ENCODE measurements around the gene NHSL2.

The NHSL2 gene

DNA sequence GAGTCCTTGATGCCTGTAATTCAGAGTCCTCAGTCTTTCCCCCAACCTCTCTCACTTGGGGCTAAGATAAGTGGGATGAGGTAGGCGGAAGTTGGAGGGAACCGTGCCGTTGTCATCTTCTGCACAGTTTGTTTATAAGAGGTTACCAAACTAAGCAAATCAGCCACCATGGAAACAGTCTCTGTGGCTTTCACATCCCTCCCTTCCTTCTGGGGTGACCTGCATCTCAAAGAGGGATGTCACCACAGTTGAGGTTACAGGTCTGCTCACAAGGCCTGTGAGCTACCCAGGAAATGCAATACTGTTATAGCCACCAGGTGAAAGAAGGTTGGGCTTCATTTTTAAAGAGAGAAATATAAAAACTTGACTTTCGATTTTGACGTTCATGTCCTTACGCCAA lies 194.8 kb downstream of the NHSL2 start:
- Histone ChIP-seq H3K36me3 (ENCODE audit: control insufficient read depth, low read depth, low read length) (no peaks in the 10 kb centered on the region), H3K27me3 (ENCODE audit: control insufficient read depth, insufficient read depth, low read length) (no peaks in the 10 kb centered on the region), H3K9me3 (ENCODE audit: control insufficient read depth, low read depth, low read length) (peaks cover 5% of the 10 kb centered on the region), H3K9ac (ENCODE audit: low read length) (no peak overlapping the region), H3K4me3 (ENCODE audit: low read length) (no peak overlapping the region), H3K4me1 (ENCODE audit: control insufficient read depth, low read depth, low read length) (peaks cover 9% of the 10 kb centered on the region), H3K27ac (ENCODE audit: low read length) (no peak overlapping the region)

- H3K9ac ChIP-seq (ENCODE audit: low read length): no peak overlapping the region
- H3K27ac ChIP-seq (ENCODE audit: low read length): no peak overlapping the region
- H3K36me3 ChIP-seq (ENCODE audit: control insufficient read depth, low read depth, low read length): no peaks in the 10 kb centered on the region
- H3K27me3 ChIP-seq (ENCODE audit: control insufficient read depth, insufficient read depth, low read length): no peaks in the 10 kb centered on the region
- H3K9me3 ChIP-seq (ENCODE audit: control insufficient read depth, low read depth, low read length): peaks cover 5% of the 10 kb centered on the region
- peaks cover 6% of the 10 kb centered on the region for H3K4me1 ChIP-seq (ENCODE audit: control insufficient read depth, low read depth, low read length)
- no peak overlapping the region for H3K4me3 ChIP-seq (ENCODE audit: low read length)
Observed at GRCh38 chrX:72107320-72107719, 196.7 kb downstream of the NHSL2 start.

DNA sequence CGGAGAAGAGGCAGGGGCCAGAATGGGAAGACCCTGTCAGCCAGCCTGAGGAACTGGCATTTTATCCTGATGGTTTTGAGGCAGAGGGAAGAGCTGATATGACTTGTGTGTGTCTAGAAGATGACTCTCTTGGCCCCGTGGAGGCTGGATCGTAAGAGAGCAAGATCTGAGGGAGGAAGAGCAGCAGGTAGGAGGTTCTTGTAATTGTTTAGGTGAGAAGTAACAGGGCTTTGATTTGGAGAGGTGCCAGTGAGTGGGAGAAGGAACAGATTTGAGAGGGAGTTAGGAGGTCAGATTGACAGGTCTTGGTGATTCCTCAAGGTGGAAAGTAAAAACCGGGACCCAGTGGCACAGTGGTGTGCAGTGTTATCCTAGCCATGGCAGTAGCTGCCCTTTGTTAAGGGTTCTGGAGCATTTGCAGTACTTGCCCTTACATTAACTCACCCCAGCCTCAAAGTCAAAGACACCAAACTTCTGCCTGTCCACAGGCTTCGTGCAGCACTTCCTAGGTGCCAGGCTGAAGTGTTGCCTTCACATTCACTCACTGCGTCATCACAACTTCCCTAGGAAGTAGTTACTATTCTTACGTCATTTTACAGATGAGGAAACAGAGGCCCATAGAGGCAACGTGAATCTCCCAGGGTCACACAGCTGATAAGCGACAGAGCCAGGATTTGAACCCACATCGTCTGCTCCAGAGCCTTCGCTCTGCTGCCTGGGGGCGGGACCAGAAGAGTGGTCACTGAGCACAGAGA lies 197.4 kb downstream of the NHSL2 start:
- no peak overlapping the region for H3K27ac ChIP-seq (ENCODE audit: low read length)
- no peaks in the 10 kb centered on the region for H3K36me3 ChIP-seq (ENCODE audit: control insufficient read depth, low read depth, low read length)
- H3K9ac ChIP-seq (ENCODE audit: low read length): no peak overlapping the region
- H3K27me3 ChIP-seq (ENCODE audit: control insufficient read depth, insufficient read depth, low read length): no peaks in the 10 kb centered on the region
- H3K4me3 ChIP-seq (ENCODE audit: low read length): no peak overlapping the region
- peaks cover under 1% of the 10 kb centered on the region for H3K9me3 ChIP-seq (ENCODE audit: control insufficient read depth, low read depth, low read length)
- peaks cover 6% of the 10 kb centered on the region for H3K4me1 ChIP-seq (ENCODE audit: control insufficient read depth, low read depth, low read length)

DNA sequence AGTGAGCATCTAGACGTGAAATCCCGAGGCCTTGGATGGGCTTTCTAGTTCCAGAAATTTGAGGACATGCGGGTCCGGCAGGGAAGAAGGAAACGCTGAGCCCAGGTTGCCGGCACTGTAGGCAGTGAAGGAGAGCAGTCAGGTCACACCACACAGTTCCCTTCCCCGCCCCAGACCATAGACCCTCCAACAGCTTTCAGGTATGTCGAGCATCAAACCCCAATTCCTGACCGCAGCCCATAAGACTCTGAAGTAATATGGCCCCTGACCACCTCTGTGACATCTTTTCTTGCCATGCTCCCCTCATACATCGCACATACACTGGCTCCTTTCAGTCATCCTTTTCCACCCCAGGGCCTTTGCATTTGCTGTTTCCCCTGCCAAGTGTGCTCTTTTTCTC lies 198.0 kb downstream of the NHSL2 start:
- H3K4me1 ChIP-seq (ENCODE audit: control insufficient read depth, low read depth, low read length): peaks cover 6% of the 10 kb centered on the region
- H3K27ac ChIP-seq (ENCODE audit: low read length): no peak overlapping the region
- no peak overlapping the region for H3K9ac ChIP-seq (ENCODE audit: low read length)
- no peaks in the 10 kb centered on the region for H3K9me3 ChIP-seq (ENCODE audit: control insufficient read depth, low read depth, low read length)
- no peaks in the 10 kb centered on the region for H3K27me3 ChIP-seq (ENCODE audit: control insufficient read depth, insufficient read depth, low read length)
- no peaks in the 10 kb centered on the region for H3K36me3 ChIP-seq (ENCODE audit: control insufficient read depth, low read depth, low read length)
- H3K4me3 ChIP-seq (ENCODE audit: low read length): no peak overlapping the region

GRCh38 chrX:72110051-72110875 lies 199.6 kb downstream of the NHSL2 start:
- no peak overlapping the region for H3K27ac ChIP-seq (ENCODE audit: low read length)
- no peaks in the 10 kb centered on the region for H3K27me3 ChIP-seq (ENCODE audit: control insufficient read depth, insufficient read depth, low read length)
- H3K9me3 ChIP-seq (ENCODE audit: control insufficient read depth, low read depth, low read length): no peaks in the 10 kb centered on the region
- H3K9ac ChIP-seq (ENCODE audit: low read length): no peak overlapping the region
- H3K4me1 ChIP-seq (ENCODE audit: control insufficient read depth, low read depth, low read length): peaks cover 9% of the 10 kb centered on the region
- no peaks in the 10 kb centered on the region for H3K36me3 ChIP-seq (ENCODE audit: control insufficient read depth, low read depth, low read length)
- H3K4me3 ChIP-seq (ENCODE audit: low read length): no peak overlapping the region

GRCh38 chrX:72110876-72111708 lies 200.4 kb downstream of the NHSL2 start:
- Histone ChIP-seq H3K4me3 (ENCODE audit: low read length) (no peak overlapping the region), H3K27me3 (ENCODE audit: control insufficient read depth, insufficient read depth, low read length) (no peaks in the 10 kb centered on the region), H3K9ac (ENCODE audit: low read length) (no peak overlapping the region), H3K4me1 (ENCODE audit: control insufficient read depth, low read depth, low read length) (peaks cover 9% of the 10 kb centered on the region), H3K36me3 (ENCODE audit: control insufficient read depth, low read depth, low read length) (no peaks in the 10 kb centered on the region), H3K9me3 (ENCODE audit: control insufficient read depth, low read depth, low read length) (no peaks in the 10 kb centered on the region), H3K27ac (ENCODE audit: low read length) (no peak overlapping the region)

GRCh38 chrX:72113461-72113860 lies 202.8 kb downstream of the NHSL2 start:
- Histone ChIP-seq H3K27me3 (ENCODE audit: control insufficient read depth, insufficient read depth, low read length) (no peaks in the 10 kb centered on the region), H3K27ac (ENCODE audit: low read length) (no peak overlapping the region), H3K36me3 (ENCODE audit: control insufficient read depth, low read depth, low read length) (no peaks in the 10 kb centered on the region)

DNA sequence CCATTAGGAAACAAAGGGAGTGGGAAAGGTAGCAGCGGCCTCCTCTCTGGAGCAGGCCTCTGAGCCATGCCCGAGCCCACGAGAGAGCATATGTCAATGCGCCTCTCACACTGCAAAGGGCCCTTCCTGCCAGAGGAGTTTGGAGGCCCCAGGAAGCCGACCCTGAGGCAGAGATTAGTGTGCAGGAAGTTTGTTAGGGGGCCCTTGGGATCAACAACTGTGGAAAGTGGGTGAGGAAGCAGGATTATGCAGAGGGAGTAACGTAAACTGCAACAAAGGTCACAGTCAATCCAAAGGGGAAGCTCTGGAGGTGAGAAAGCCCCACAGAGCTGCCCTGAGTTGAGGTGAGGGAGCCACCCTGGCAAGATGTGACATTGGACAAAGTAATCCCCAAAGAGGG lies 203.7 kb downstream of the NHSL2 start:
- Histone ChIP-seq H3K9me3 (ENCODE audit: control insufficient read depth, low read depth, low read length) (no peaks in the 10 kb centered on the region), H3K27me3 (ENCODE audit: control insufficient read depth, insufficient read depth, low read length) (no peaks in the 10 kb centered on the region), H3K27ac (ENCODE audit: low read length) (no peak overlapping the region), H3K36me3 (ENCODE audit: control insufficient read depth, low read depth, low read length) (no peaks in the 10 kb centered on the region), H3K4me1 (ENCODE audit: control insufficient read depth, low read depth, low read length) (peaks cover 9% of the 10 kb centered on the region), H3K4me3 (ENCODE audit: low read length) (no peak overlapping the region), H3K9ac (ENCODE audit: low read length) (no peak overlapping the region)

More at GRCh38 chrX:72113461-72113860, 202.8 kb downstream of the NHSL2 start:
- H3K9ac ChIP-seq (ENCODE audit: low read length): no peak overlapping the region
- no peaks in the 10 kb centered on the region for H3K9me3 ChIP-seq (ENCODE audit: control insufficient read depth, low read depth, low read length)
- no peak overlapping the region for H3K4me3 ChIP-seq (ENCODE audit: low read length)
- peaks cover 9% of the 10 kb centered on the region for H3K4me1 ChIP-seq (ENCODE audit: control insufficient read depth, low read depth, low read length)

- H3K4me3 ChIP-seq (ENCODE audit: low read length): no peak overlapping the region
- H3K4me1 ChIP-seq (ENCODE audit: control insufficient read depth, low read depth, low read length): peaks cover 9% of the 10 kb centered on the region
- no peak overlapping the region for H3K27ac ChIP-seq (ENCODE audit: low read length)
- H3K9me3 ChIP-seq (ENCODE audit: control insufficient read depth, low read depth, low read length): peaks cover 2% of the 10 kb centered on the region
- no peaks in the 10 kb centered on the region for H3K36me3 ChIP-seq (ENCODE audit: control insufficient read depth, low read depth, low read length)
- H3K27me3 ChIP-seq (ENCODE audit: control insufficient read depth, insufficient read depth, low read length): no peaks in the 10 kb centered on the region
- no peak overlapping the region for H3K9ac ChIP-seq (ENCODE audit: low read length)
Observed at GRCh38 chrX:72114807-72115206, 204.2 kb downstream of the NHSL2 start.

GRCh38 chrX:72115380-72115779 lies 204.7 kb downstream of the NHSL2 start:
- H3K4me1 ChIP-seq (ENCODE audit: control insufficient read depth, low read depth, low read length): peaks cover 5% of the 10 kb centered on the region
- no peaks in the 10 kb centered on the region for H3K27me3 ChIP-seq (ENCODE audit: control insufficient read depth, insufficient read depth, low read length)
- H3K9me3 ChIP-seq (ENCODE audit: control insufficient read depth, low read depth, low read length): peaks cover 4% of the 10 kb centered on the region
- no peak overlapping the region for H3K4me3 ChIP-seq (ENCODE audit: low read length)
- H3K36me3 ChIP-seq (ENCODE audit: control insufficient read depth, low read depth, low read length): no peaks in the 10 kb centered on the region
- no peak overlapping the region for H3K9ac ChIP-seq (ENCODE audit: low read length)
- H3K27ac ChIP-seq (ENCODE audit: low read length): no peak overlapping the region

- Histone ChIP-seq H3K27ac (ENCODE audit: low read length) (no peak overlapping the region), H3K36me3 (ENCODE audit: control insufficient read depth, low read depth, low read length) (no peaks in the 10 kb centered on the region), H3K9ac (ENCODE audit: low read length) (no peak overlapping the region), H3K27me3 (ENCODE audit: control insufficient read depth, insufficient read depth, low read length) (no peaks in the 10 kb centered on the region), H3K4me3 (ENCODE audit: low read length) (no peak overlapping the region), H3K4me1 (ENCODE audit: control insufficient read depth, low read depth, low read length) (peaks cover 2% of the 10 kb centered on the region), H3K9me3 (ENCODE audit: control insufficient read depth, low read depth, low read length) (peaks cover 8% of the 10 kb centered on the region)
Observed at GRCh38 chrX:72117636-72118210, 207.1 kb downstream of the NHSL2 start.
